ENCODE data around the gene SLC2A10.

- TF ChIP-seq CTCF (conservative IDR thresholded peaks at IDR 0.05 in 1 of 2, IDR thresholded peaks at IDR 0.05 in 1 of 2; ENCODE audit: extremely low read depth in 1 of 2, insufficient read depth in 1 of 2, low read depth in 1 of 2, low read length in 2 of 2) (no peak), EZH2 (IDR thresholded peaks at IDR 0.05; ENCODE audit: borderline replicate concordance, low read length) (no peak)
Observed at GRCh38 chr20:46683011-46683667, 26.3 kb upstream of the SLC2A10 start.

Data from mammary epithelial cell (primary cell).